Skeletal muscle satellite cell (primary cell): Measurements from ENCODE around the gene ALKBH4.

Experiments
- H3K27me3 ChIP-seq: 2 replicates; pipeline ENCODE4 v1.7.0; 2013; ENCODE audit warnings: low read length; ENCODE audit not compliant: control insufficient read depth, insufficient read depth
- H3K36me3 ChIP-seq: 2 replicates; pipeline ENCODE4 v1.7.0; 2013; ENCODE audit warnings: mild to moderate bottlenecking, control low read depth, low read length; ENCODE audit not compliant: insufficient read depth
- H3K4me1 ChIP-seq: 2 replicates; pipeline ENCODE4 v1.7.0; 2013; ENCODE audit warnings: low read length; ENCODE audit not compliant: control insufficient read depth, insufficient read depth
- H3K4me2 ChIP-seq: 2 replicates; pipeline ENCODE4 v1.7.0; 2013; ENCODE audit warnings: mild to moderate bottlenecking, low read length
- H3K4me3 ChIP-seq: 2 replicates; pipeline ENCODE4 v1.7.0; 2013; ENCODE audit warnings: low read length
- H3K9ac ChIP-seq: 2 replicates; pipeline ENCODE4 v1.7.0; 2013; ENCODE audit warnings: mild to moderate bottlenecking, low read depth, low read length, moderate library complexity
- H3K9me3 ChIP-seq: replicated peaks from 2 replicates; pipeline ENCODE4 v1.7.0; 2013; ENCODE audit warnings: mild to moderate bottlenecking, control low read depth, low read length

The ALKBH4 gene

GRCh38 chr7:102449136-102449535 lies 15.5 kb downstream of the ALKBH4 start:
- peaks cover 13% of the 10 kb centered on the region for H3K4me1 ChIP-seq
- no peaks in the 10 kb centered on the region for H3K27me3 ChIP-seq
- H3K9me3 ChIP-seq: no peaks in the 10 kb centered on the region
- H3K36me3 ChIP-seq: peaks cover 9% of the 10 kb centered on the region
- H3K4me2 ChIP-seq: no peak overlapping the region
- no peak overlapping the region for H3K4me3 ChIP-seq
- no peak overlapping the region for H3K9ac ChIP-seq

GRCh38 chr7:102447311-102447710 lies 17.4 kb downstream of the ALKBH4 start:
- Histone ChIP-seq H3K4me3 (no peak overlapping the region), H3K36me3 (peaks cover 9% of the 10 kb centered on the region), H3K27me3 (no peaks in the 10 kb centered on the region), H3K9ac (no peak overlapping the region), H3K4me1 (peaks cover 13% of the 10 kb centered on the region), H3K4me2 (no peak overlapping the region), H3K9me3 (no peaks in the 10 kb centered on the region)

GRCh38 chr7:102446387-102447156 lies 18.1 kb downstream of the ALKBH4 start:
- Histone ChIP-seq H3K4me3 (no peak overlapping the region), H3K36me3 (peaks cover 12% of the 10 kb centered on the region), H3K9me3 (no peaks in the 10 kb centered on the region), H3K4me2 (no peak overlapping the region), H3K27me3 (no peaks in the 10 kb centered on the region), H3K9ac (no peak overlapping the region), H3K4me1 (peaks cover 9% of the 10 kb centered on the region)

GRCh38 chr7:102445674-102446071 lies 19.0 kb downstream of the ALKBH4 start:
- Histone ChIP-seq H3K36me3 (peaks cover 13% of the 10 kb centered on the region), H3K4me2 (no peak overlapping the region), H3K9ac (no peak overlapping the region), H3K4me3 (no peak overlapping the region), H3K4me1 (peaks cover 5% of the 10 kb centered on the region), H3K9me3 (no peaks in the 10 kb centered on the region), H3K27me3 (no peaks in the 10 kb centered on the region)

GRCh38 chr7:102444961-102445673 lies 19.5 kb downstream of the ALKBH4 start:
- H3K9me3 ChIP-seq: no peaks in the 10 kb centered on the region
- H3K4me1 ChIP-seq: peaks cover 11% of the 10 kb centered on the region
- H3K36me3 ChIP-seq: peaks cover 13% of the 10 kb centered on the region
- no peak overlapping the region for H3K4me2 ChIP-seq
- no peak overlapping the region for H3K4me3 ChIP-seq
- H3K27me3 ChIP-seq: no peaks in the 10 kb centered on the region
- no peak overlapping the region for H3K9ac ChIP-seq

GRCh38 chr7:102439963-102440795 lies 24.5 kb downstream of the ALKBH4 start:
- peaks cover 14% of the 10 kb centered on the region for H3K36me3 ChIP-seq
- no peaks in the 10 kb centered on the region for H3K9me3 ChIP-seq
- no peaks in the 10 kb centered on the region for H3K27me3 ChIP-seq
- H3K4me1 ChIP-seq: peaks cover 10% of the 10 kb centered on the region
- no peak overlapping the region for H3K4me2 ChIP-seq
- no peak overlapping the region for H3K4me3 ChIP-seq
- no peak overlapping the region for H3K9ac ChIP-seq

GRCh38 chr7:102436118-102436517 lies 28.5 kb downstream of the ALKBH4 start:
- H3K9ac ChIP-seq: no peak overlapping the region
- peaks cover 11% of the 10 kb centered on the region for H3K36me3 ChIP-seq
- no peak overlapping the region for H3K4me3 ChIP-seq
- peaks cover 17% of the 10 kb centered on the region for H3K4me1 ChIP-seq
- no peaks in the 10 kb centered on the region for H3K27me3 ChIP-seq
- no peak overlapping the region for H3K4me2 ChIP-seq
- no peaks in the 10 kb centered on the region for H3K9me3 ChIP-seq

GRCh38 chr7:102434039-102434486 lies 30.6 kb downstream of the ALKBH4 start:
- H3K4me1 ChIP-seq: peaks cover 7% of the 10 kb centered on the region
- H3K9ac ChIP-seq: peak overlapping the region; percentile 83
- H3K36me3 ChIP-seq: peaks cover 9% of the 10 kb centered on the region
- peak overlapping the region; percentile 96 for H3K4me2 ChIP-seq
- peak overlapping the region; percentile 87 for H3K4me3 ChIP-seq
- H3K9me3 ChIP-seq: no peaks in the 10 kb centered on the region
- no peaks in the 10 kb centered on the region for H3K27me3 ChIP-seq

GRCh38 chr7:102433219-102434038 lies 31.2 kb downstream of the ALKBH4 start, which contains the start of gene ORAI2:
Gene ORAI2 (plus strand): TSS chr7:102433575. CDS start chr7:102438957, 5,382 bp downstream.
- Histone ChIP-seq H3K4me3 (peak within 1 kb of the TSS; percentile 87), H3K27me3 (no peaks in the 10 kb centered on the region), H3K4me2 (peak within 1 kb of the TSS; percentile 96), H3K9me3 (no peaks in the 10 kb centered on the region), H3K36me3 (peaks cover 3% of the 10 kb centered on the region), H3K4me1 (peaks cover 7% of the 10 kb centered on the region), H3K9ac (peak within 1 kb of the TSS; percentile 83)

GRCh38 chr7:102432442-102433218 lies 32.0 kb downstream of the ALKBH4 start:
- Histone ChIP-seq H3K27me3 (no peaks in the 10 kb centered on the region), H3K4me3 (peak overlapping the region; percentile 87), H3K4me1 (peaks cover 7% of the 10 kb centered on the region), H3K4me2 (peak overlapping the region; percentile 96), H3K36me3 (peaks cover 3% of the 10 kb centered on the region), H3K9ac (peak overlapping the region; percentile 83), H3K9me3 (no peaks in the 10 kb centered on the region)
